NK-92 (cell line): ENCODE results near the gene TARS3.
"Not testable (repeated sequence)": the region's sequence is repeated elsewhere in the genome, so short reads cannot be mapped to it uniquely, and the experiment has no call there.

ENCODE experiments used
- DNase-seq: peaks from one replicate; lab custom pipeline; 2025; ENCODE audit not compliant: unreplicated experiment; lab: John Stamatoyannopoulos, UW

TARS3 gene

GRCh38 chr15:101723874-101724674 lies at the start of gene TARS3:
TSS of gene TARS3 (minus strand) at chr15:101724473. CDS start at chr15:101724387, 86 bp downstream.
- peak; percentile 70 for DNase-seq

GRCh38 chr15:101773496-101774100 lies 49.3 kb upstream of the TARS3 start:
- no peak for DNase-seq

- no peak for DNase-seq
Observed at GRCh38 chr15:101772921-101773320, 48.6 kb upstream of the TARS3 start.

- DNase-seq: not testable (repeated sequence)
Observed at GRCh38 chr15:101767083-101767640, 42.9 kb upstream of the TARS3 start.

- no peak for DNase-seq
Observed at GRCh38 chr15:101765772-101766456, 41.6 kb upstream of the TARS3 start.

- not testable (repeated sequence) for DNase-seq
Observed at GRCh38 chr15:101765340-101765671, 41.0 kb upstream of the TARS3 start.

- not testable (repeated sequence) for DNase-seq
Observed at GRCh38 chr15:101764669-101765339, 40.5 kb upstream of the TARS3 start.

- DNase-seq: not testable (repeated sequence)
Observed at GRCh38 chr15:101746716-101747082, 22.4 kb upstream of the TARS3 start.

- not testable (repeated sequence) for DNase-seq
Observed at GRCh38 chr15:101734837-101735236, 10.6 kb upstream of the TARS3 start.

GRCh38 chr15:101733545-101733944 lies 9.3 kb upstream of the TARS3 start:
- no peak for DNase-seq

GRCh38 chr15:101732772-101733171 lies 8.5 kb upstream of the TARS3 start:
- DNase-seq: no peak

GRCh38 chr15:101731746-101732145 lies 7.5 kb upstream of the TARS3 start:
- DNase-seq: no peak

- DNase-seq: no peak
Observed at GRCh38 chr15:101727186-101727585, 2.9 kb upstream of the TARS3 start.

GRCh38 chr15:101725073-101725472 lies 800 bp upstream of the TARS3 start:
- DNase-seq: no peak

GRCh38 chr15:101724675-101725005 lies 367 bp upstream of the TARS3 start:
- no peak for DNase-seq

GRCh38 chr15:101723171-101723873 lies 951 bp downstream of the TARS3 start:
- DNase-seq: no peak

GRCh38 chr15:101718896-101719295 lies 5.4 kb downstream of the TARS3 start:
- no peak for DNase-seq

GRCh38 chr15:101712078-101712477 lies 12.2 kb downstream of the TARS3 start:
- DNase-seq: no peak

- no peak for DNase-seq
Observed at GRCh38 chr15:101710806-101711205, 13.5 kb downstream of the TARS3 start.

- no peak for DNase-seq
Observed at GRCh38 chr15:101709466-101709865, 14.8 kb downstream of the TARS3 start.

- no peak for DNase-seq
Observed at GRCh38 chr15:101707983-101708382, 16.3 kb downstream of the TARS3 start.
